PC-9 (cell line): Measurements from ENCODE around the gene ECM2. TPM values are rescaled to one million over a fixed set of nuclear protein-coding genes. Genes with fewer than 3 reads are reported as not detected.

Source experiments
- BruUV-seq: library from RNA; stranded (reverse); fragments of 400-500 nt; replicated peaks from 2 replicates; lab custom pipeline; 2021; lab: Mats Ljungman, UMichigan
- CTCF ChIA-PET: fragments of 300-600 bp; sonication (Branson Sonifier 250); formaldehyde crosslinking; loops from one replicate; lab custom pipeline; 2022; ENCODE audit warnings: antibody characterized with exemption; lab: Charles Lee
- POLR2A ChIA-PET: fragments of 300-600 bp; sonication (Branson Sonifier 250); formaldehyde crosslinking; loops from one replicate; lab custom pipeline; 2022; ENCODE audit warnings: antibody characterized with exemption; ENCODE audit not compliant: unreplicated experiment; lab: Charles Lee
- DNase-seq, 2 experiments: peaks; one replicate each; pipeline versions ENCODE4 v3.0.0 to v3.0.0-alpha.2; 2015 to 2022; ENCODE audit warnings: mixed read lengths in 1 of 2
- H2AFZ ChIP-seq: fragments of 200-600 bp; sonication (generic); 2 replicates; pipeline ENCODE4 v1.8.1; 2017; ENCODE audit warnings: antibody characterized with exemption
- H3F3A ChIP-seq: fragments of 200-600 bp; sonication (generic); 2 replicates; pipeline ENCODE4 v1.8.1; 2017; ENCODE audit warnings: antibody characterized with exemption, mild to moderate bottlenecking, low read depth; ENCODE audit not compliant: insufficient read depth
- H3K27ac ChIP-seq: fragments of 200-600 bp; sonication (generic); 2 replicates; pipeline ENCODE4 v1.6.1; 2016; ENCODE audit warnings: mixed run types
- H3K27me3 ChIP-seq: fragments of 200-600 bp; sonication (generic); 2 replicates; pipeline ENCODE4 v1.6.1; 2016; ENCODE audit warnings: low read depth, mixed run types; ENCODE audit not compliant: insufficient read depth
- H3K36me3 ChIP-seq: fragments of 200-600 bp; sonication (generic); 2 replicates; pipeline ENCODE4 v1.6.1; 2016; ENCODE audit warnings: low read depth, mixed run types
- H3K4me1 ChIP-seq: fragments of 200-600 bp; sonication (generic); replicated peaks from 2 replicates; pipeline ENCODE4 v1.6.1; 2016; ENCODE audit warnings: mixed run types; ENCODE audit not compliant: insufficient read depth
- H3K4me2 ChIP-seq: fragments of 200-600 bp; sonication (generic); 2 replicates; pipeline ENCODE4 v1.6.1; 2017; ENCODE audit warnings: mixed run types
- H3K4me3 ChIP-seq: fragments of 200-600 bp; sonication (generic); 2 replicates; pipeline ENCODE4 v1.6.1; 2016; ENCODE audit warnings: mixed run types
- H3K79me2 ChIP-seq: fragments of 200-600 bp; sonication (generic); 2 replicates; pipeline ENCODE4 v1.6.1; 2017; ENCODE audit warnings: low read depth, mixed run types
- H3K9me2 ChIP-seq: fragments of 200-600 bp; sonication (generic); 2 replicates; pipeline ENCODE4 v1.8.1; 2017; ENCODE audit warnings: mild to moderate bottlenecking; ENCODE audit not compliant: insufficient read depth
- H3K9me3 ChIP-seq: fragments of 200-600 bp; sonication (generic); 2 replicates; pipeline ENCODE4 v1.8.1; 2016; ENCODE audit warnings: low read depth; ENCODE audit not compliant: insufficient read depth
- H4K20me1 ChIP-seq: fragments of 200-600 bp; sonication (generic); 2 replicates; pipeline ENCODE4 v1.8.1; 2017; ENCODE audit not compliant: insufficient read depth
- EZH2 ChIP-seq: fragments of 200-600 bp; sonication (generic); IDR thresholded peaks from 2 replicates; pipeline ENCODE4 v1.8.0; 2017; ENCODE audit warnings: antibody characterized with exemption, low read depth
- intact Hi-C: fragments of 100-400 bp; cut with micrococcal nuclease; formaldehyde crosslinking; loops from one replicate; pipeline ENCODE4 v1.10.0; 2022; ENCODE audit not compliant: unreplicated experiment
- total RNA-seq: library from RNA; stranded (reverse); gene quantifications from 2 replicates; pipeline ENCODE4 v1.2.3, GENCODE V29; 2021
- TF ChIP-seq, protein P1 (sequence below): fragments of 200-600 bp; sonication (generic); conservative IDR thresholded peaks from 2 replicates; pipeline ENCODE4 v1.6.1; 2017; ENCODE audit warnings: mixed run types, antibody characterized with exemption, mild to moderate bottlenecking, moderate library complexity

Gene ECM2
- total RNA-seq, 1 experiment from 2014 or later, result 3.1 TPM

DNA sequence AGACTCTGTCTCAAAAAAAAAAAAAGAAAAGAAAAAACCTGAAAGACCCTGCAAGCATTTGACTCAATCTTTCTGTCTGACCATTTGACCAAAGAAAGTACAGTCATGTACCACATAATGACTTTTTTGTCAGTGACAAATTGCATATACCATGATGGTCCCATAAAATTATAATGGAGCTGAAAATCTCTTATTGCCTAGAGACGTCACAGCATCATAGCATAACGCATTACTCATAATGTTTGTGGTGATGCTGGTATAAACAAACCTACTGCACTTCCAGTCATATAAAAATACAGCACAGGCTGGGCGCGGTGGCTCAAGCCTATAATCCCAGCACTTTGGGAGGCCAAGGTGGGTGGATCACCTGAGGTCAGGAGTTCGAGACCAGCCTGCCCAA, 10.5 kb downstream of the ECM2 start:
- H3F3A ChIP-seq, result no peaks in the 10 kb centered on the region
- ChIA-PET POLR2A (no interaction called here), CTCF (no interaction called here)
- H3K79me2 ChIP-seq, result no peaks in the 10 kb centered on the region
- H3K4me3 ChIP-seq, result no peak overlapping the region
- no peak for TF ChIP-seq EZH2
- TF ChIP-seq, protein P1, sequence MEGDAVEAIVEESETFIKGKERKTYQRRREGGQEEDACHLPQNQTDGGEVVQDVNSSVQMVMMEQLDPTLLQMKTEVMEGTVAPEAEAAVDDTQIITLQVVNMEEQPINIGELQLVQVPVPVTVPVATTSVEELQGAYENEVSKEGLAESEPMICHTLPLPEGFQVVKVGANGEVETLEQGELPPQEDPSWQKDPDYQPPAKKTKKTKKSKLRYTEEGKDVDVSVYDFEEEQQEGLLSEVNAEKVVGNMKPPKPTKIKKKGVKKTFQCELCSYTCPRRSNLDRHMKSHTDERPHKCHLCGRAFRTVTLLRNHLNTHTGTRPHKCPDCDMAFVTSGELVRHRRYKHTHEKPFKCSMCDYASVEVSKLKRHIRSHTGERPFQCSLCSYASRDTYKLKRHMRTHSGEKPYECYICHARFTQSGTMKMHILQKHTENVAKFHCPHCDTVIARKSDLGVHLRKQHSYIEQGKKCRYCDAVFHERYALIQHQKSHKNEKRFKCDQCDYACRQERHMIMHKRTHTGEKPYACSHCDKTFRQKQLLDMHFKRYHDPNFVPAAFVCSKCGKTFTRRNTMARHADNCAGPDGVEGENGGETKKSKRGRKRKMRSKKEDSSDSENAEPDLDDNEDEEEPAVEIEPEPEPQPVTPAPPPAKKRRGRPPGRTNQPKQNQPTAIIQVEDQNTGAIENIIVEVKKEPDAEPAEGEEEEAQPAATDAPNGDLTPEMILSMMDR, result no peak
- H3K27ac ChIP-seq, result no peak overlapping the region
- intact Hi-C loops, result no loop called here
- BruUV-seq, result no TSS peak
- H3K36me3 ChIP-seq, result no peaks in the 10 kb centered on the region
- H3K27me3 ChIP-seq, result no peaks in the 10 kb centered on the region
- no peaks in the 10 kb centered on the region for H3K9me2 ChIP-seq
- DNase-seq, result no peak
- H3K4me1 ChIP-seq, result no peaks in the 10 kb centered on the region
- no peak overlapping the region for H3K4me2 ChIP-seq
- no peaks in the 10 kb centered on the region for H4K20me1 ChIP-seq
- no peaks in the 10 kb centered on the region for H3K9me3 ChIP-seq
- H2AFZ ChIP-seq, result no peak overlapping the region

DNA sequence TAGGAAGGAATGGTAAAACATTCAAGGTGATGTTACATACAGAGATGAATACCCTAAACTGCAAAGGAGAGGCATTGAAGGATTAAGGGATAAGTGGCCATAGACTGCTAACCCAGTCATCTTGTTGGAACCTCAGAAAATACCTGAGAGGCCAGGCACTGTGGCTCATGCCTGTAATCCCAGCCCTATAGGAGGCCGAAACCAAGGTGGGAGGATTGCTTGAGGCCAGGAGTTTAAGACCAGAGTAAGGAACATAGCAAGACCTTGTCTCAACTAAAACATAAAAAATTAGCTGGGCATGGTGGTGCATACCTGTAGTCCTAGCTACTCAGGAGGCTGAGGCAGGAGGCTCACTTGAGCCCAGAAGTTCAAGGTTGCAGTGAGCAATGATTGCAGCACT, 10.9 kb downstream of the ECM2 start:
- TF ChIP-seq, protein P1, result no peak
- TF ChIP-seq EZH2, result no peak
- Histone ChIP-seq H3K4me3 (no peak overlapping the region), H3F3A (no peaks in the 10 kb centered on the region), H3K27ac (no peak overlapping the region), H3K36me3 (no peaks in the 10 kb centered on the region), H3K4me1 (no peaks in the 10 kb centered on the region), H4K20me1 (no peaks in the 10 kb centered on the region), H3K4me2 (no peak overlapping the region), H2AFZ (no peak overlapping the region), H3K27me3 (no peaks in the 10 kb centered on the region), H3K79me2 (no peaks in the 10 kb centered on the region), H3K9me3 (no peaks in the 10 kb centered on the region), H3K9me2 (no peaks in the 10 kb centered on the region)
- intact Hi-C loops, result no loop called here
- ChIA-PET POLR2A (no interaction called here), CTCF (no interaction called here)
- BruUV-seq, result no TSS peak
- no peak for DNase-seq

DNA sequence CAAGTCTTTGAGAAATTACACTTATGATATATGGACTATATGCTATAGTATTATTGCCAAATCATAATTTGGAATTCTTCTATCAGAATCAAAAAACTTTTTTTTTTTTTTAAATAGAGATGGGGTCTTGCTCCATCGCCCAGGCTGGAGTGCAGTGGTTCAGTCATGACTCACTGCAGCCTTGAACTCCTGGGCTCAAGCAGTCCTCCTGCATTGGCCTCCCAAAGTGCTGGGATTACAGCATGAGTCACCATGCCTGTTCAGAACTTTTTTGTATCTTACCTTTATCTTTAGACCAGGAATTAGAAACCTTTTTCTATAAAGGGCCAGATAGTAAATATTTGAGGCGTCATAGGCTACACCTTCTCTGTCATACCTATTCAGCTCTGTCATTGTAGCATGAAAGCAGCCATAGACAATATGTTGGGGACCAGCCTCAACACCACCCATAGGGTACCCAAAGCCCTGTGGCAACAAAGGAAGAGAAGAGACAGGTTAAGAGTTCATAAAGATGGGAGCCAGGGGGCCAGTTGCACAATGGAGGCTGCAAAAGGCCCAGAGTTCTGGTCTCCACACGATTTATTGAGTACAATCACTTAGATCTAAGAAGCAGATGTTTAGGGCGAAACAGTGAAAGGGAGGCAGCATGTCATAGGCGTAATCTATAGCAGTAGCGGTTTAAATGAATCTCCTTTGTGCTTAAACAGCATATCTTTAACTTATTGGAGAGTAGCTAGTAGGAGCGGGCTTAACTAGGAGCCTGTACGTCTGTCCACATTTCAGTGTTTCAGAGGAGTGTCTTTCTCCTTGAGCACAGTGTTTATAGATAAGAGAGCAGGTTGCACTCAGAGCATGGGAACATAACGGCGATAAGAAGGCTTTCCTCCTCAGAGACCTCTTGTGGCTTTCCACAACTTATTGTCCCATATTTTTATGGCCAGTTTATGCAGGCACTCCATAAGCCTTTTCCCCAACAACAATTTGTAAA, 12.5 kb downstream of the ECM2 start:
- no peak for DNase-seq
- Histone ChIP-seq H3K79me2 (no peaks in the 10 kb centered on the region), H3F3A (no peaks in the 10 kb centered on the region), H3K9me3 (no peaks in the 10 kb centered on the region), H4K20me1 (no peaks in the 10 kb centered on the region), H3K4me2 (no peak overlapping the region), H3K27ac (no peak overlapping the region), H3K4me3 (no peak overlapping the region), H2AFZ (no peak overlapping the region), H3K36me3 (no peaks in the 10 kb centered on the region), H3K9me2 (no peaks in the 10 kb centered on the region), H3K27me3 (no peaks in the 10 kb centered on the region), H3K4me1 (no peaks in the 10 kb centered on the region)
- intact Hi-C loops, result no loop called here
- TF ChIP-seq, protein P1, result no peak
- no peak for TF ChIP-seq EZH2
- ChIA-PET POLR2A (no interaction called here), CTCF (no interaction called here)
- BruUV-seq, result no TSS peak
